ENCODE measurements around the gene SYNDIG1L. TPM values are rescaled to one million over a fixed set of nuclear protein-coding genes. Genes with fewer than 3 reads are reported as not detected.

Gene SYNDIG1L
- total RNA-seq, 1 experiment from 2014 or later = not detected

GRCh38 chr14:74404435-74404834 lies 21.6 kb downstream of the SYNDIG1L start:
- Histone ChIP-seq H2AFZ (ENCODE audit: low read depth, low read length, poor library complexity, severe bottlenecking) (no peak overlapping the region), H3K9me2 (ENCODE audit: insufficient read depth) (no peaks in the 10 kb centered on the region), H3K27me3 (ENCODE audit: insufficient read depth, low read length) (no peaks in the 10 kb centered on the region), H3K36me3 (ENCODE audit: control insufficient read depth in 1 of 2, insufficient read depth in 2 of 2, low read length in 2 of 2) (no peaks in the 10 kb centered on the region), H3K9me3 (ENCODE audit: control insufficient read depth in 1 of 2, insufficient read depth in 1 of 2, low read depth in 1 of 2, low read length in 2 of 2) (no peaks in the 10 kb centered on the region), H4K20me1 (ENCODE audit: insufficient read depth) (no peaks in the 10 kb centered on the region), H3K79me2 (ENCODE audit: insufficient read depth, low read length) (no peaks in the 10 kb centered on the region), H3K9ac (ENCODE audit: low read length) (no peak overlapping the region), H3K4me3 (replicated peaks in 1 of 2; ENCODE audit: low read depth in 1 of 2, low read length in 2 of 2) (no peak overlapping the region), H3K27ac (ENCODE audit: low read depth, low read length) (no peak overlapping the region), H3K4me1 (ENCODE audit: control insufficient read depth in 1 of 2, insufficient read depth in 2 of 2, low read length in 2 of 2) (peaks cover 12 to 16% of the 10 kb centered on the region in 2 experiments), H3K4me2 (ENCODE audit: low read length) (no peak overlapping the region)
- BruUV-seq (replicated peaks) = no TSS peak
- intact Hi-C loops (cut with micrococcal nuclease) = no loop called here
- POLR2A ChIA-PET = no interaction called here
- CTCF ChIA-PET = no interaction called here
- RAD21 ChIA-PET (ENCODE audit: low non-redundant PET in 1 of 2, low total read pairs in 2 of 2, uncharacterized antibody in 2 of 2, unreplicated experiment in 2 of 2) = no interaction called here
- TF ChIP-seq FOSL1 (IDR thresholded peaks at IDR 0.05; ENCODE audit: low read depth) (no peak), CTCF (IDR thresholded peaks at IDR 0.05 in 2 of 3, conservative IDR thresholded peaks at IDR 0.05 in 1 of 3; ENCODE audit: borderline replicate concordance in 1 of 3, insufficient read depth in 1 of 3, low read depth in 2 of 3, low read length in 2 of 3) (no peak), ZNF274 (IDR thresholded peaks at IDR 0.05; ENCODE audit: low read depth, low read length) (no peak), EZH2phosphoT487 (IDR thresholded peaks at IDR 0.05; ENCODE audit: borderline replicate concordance) (no peak), CEBPB (IDR thresholded peaks at IDR 0.05; ENCODE audit: low read depth) (no peak), POLR2A (IDR thresholded peaks at IDR 0.05; ENCODE audit: borderline replicate concordance, extremely low read depth, insufficient read depth, insufficient read length) (no peak), ELF1 (IDR thresholded peaks at IDR 0.05; ENCODE audit: borderline replicate concordance, low read depth) (no peak), SP1 (IDR thresholded peaks at IDR 0.05; ENCODE audit: low read depth) (no peak), ZBTB33 (IDR thresholded peaks at IDR 0.05; ENCODE audit: extremely low read depth, insufficient replicate concordance, low read length) (no peak), RAD21 (IDR thresholded peaks at IDR 0.05; ENCODE audit: low read depth) (no peak), ATF3 (IDR thresholded peaks at IDR 0.05) (no peak), ZFX (IDR thresholded peaks at IDR 0.05) (no peak), POLR2AphosphoS5 (IDR thresholded peaks at IDR 0.05; ENCODE audit: low read depth, low read length) (no peak), EGR1 (IDR thresholded peaks at IDR 0.05; ENCODE audit: low read depth) (no peak)
- TF ChIP-seq, protein P1, sequence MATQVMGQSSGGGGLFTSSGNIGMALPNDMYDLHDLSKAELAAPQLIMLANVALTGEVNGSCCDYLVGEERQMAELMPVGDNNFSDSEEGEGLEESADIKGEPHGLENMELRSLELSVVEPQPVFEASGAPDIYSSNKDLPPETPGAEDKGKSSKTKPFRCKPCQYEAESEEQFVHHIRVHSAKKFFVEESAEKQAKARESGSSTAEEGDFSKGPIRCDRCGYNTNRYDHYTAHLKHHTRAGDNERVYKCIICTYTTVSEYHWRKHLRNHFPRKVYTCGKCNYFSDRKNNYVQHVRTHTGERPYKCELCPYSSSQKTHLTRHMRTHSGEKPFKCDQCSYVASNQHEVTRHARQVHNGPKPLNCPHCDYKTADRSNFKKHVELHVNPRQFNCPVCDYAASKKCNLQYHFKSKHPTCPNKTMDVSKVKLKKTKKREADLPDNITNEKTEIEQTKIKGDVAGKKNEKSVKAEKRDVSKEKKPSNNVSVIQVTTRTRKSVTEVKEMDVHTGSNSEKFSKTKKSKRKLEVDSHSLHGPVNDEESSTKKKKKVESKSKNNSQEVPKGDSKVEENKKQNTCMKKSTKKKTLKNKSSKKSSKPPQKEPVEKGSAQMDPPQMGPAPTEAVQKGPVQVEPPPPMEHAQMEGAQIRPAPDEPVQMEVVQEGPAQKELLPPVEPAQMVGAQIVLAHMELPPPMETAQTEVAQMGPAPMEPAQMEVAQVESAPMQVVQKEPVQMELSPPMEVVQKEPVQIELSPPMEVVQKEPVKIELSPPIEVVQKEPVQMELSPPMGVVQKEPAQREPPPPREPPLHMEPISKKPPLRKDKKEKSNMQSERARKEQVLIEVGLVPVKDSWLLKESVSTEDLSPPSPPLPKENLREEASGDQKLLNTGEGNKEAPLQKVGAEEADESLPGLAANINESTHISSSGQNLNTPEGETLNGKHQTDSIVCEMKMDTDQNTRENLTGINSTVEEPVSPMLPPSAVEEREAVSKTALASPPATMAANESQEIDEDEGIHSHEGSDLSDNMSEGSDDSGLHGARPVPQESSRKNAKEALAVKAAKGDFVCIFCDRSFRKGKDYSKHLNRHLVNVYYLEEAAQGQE (IDR thresholded peaks at IDR 0.05; ENCODE audit: low read depth) = no peak
- TF ChIP-seq, protein P2, sequence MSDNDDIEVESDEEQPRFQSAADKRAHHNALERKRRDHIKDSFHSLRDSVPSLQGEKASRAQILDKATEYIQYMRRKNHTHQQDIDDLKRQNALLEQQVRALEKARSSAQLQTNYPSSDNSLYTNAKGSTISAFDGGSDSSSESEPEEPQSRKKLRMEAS (IDR thresholded peaks at IDR 0.05) = no peak
- DNase-seq (ENCODE audit: low read depth, low spot score) = no peak
- no peak for ATAC-seq
